Neural crest cell (in vitro differentiated cells): ENCODE measurements around the gene ZNF23. TPM values are rescaled to one million over a fixed set of nuclear protein-coding genes. Genes with fewer than 3 reads are reported as not detected.

ENCODE experiments used
- DNase-seq: peaks from one replicate; pipeline ENCODE4 v3.0.0; 2021; ENCODE audit warnings: low read depth, mixed read lengths, low spot score
- H3K27ac Mint-ChIP-seq: one replicate; pipeline ENCODE4 v1.8.0; 2021; ENCODE audit warnings: mild to moderate bottlenecking, mixed read lengths; ENCODE audit not compliant: unreplicated experiment
- H3K27me3 Mint-ChIP-seq: 2 replicates; pipeline ENCODE4 v1.8.0; 2021; ENCODE audit warnings: low read depth, mild to moderate bottlenecking, mixed read lengths
- H3K36me3 Mint-ChIP-seq: 2 replicates; pipeline ENCODE4 v1.8.0; 2021; ENCODE audit warnings: low read depth, mild to moderate bottlenecking, mixed read lengths
- H3K4me1 Mint-ChIP-seq: 2 replicates; pipeline ENCODE4 v1.8.0; 2021; ENCODE audit warnings: mixed read lengths
- H3K4me3 Mint-ChIP-seq: one replicate; pipeline ENCODE4 v1.8.0; 2021; ENCODE audit warnings: mild to moderate bottlenecking, mixed read lengths
- H3K9me3 Mint-ChIP-seq: 2 replicates; pipeline ENCODE4 v1.8.0; 2021; ENCODE audit warnings: mixed read lengths
- CTCF ChIP-seq: fragments of 200-600 bp; sonication (generic); conservative IDR thresholded peaks from 2 replicates; pipeline ENCODE4 v1.5.0; 2021; ENCODE audit warnings: antibody characterized with exemption, mild to moderate bottlenecking
- total RNA-seq: library from RNA; stranded (reverse); gene quantifications from 2 replicates; pipeline ENCODE4 v1.2.1, GENCODE V29; 2021

The ZNF23 gene
- total RNA-seq, 1 donor from 2014 or later, result 14.2 TPM

GRCh38 chr16:71479420-71479819 is 17.4 kb upstream of the ZNF23 start:
- peaks cover 10% of the 10 kb centered on the region for H3K4me1 Mint-ChIP-seq
- H3K4me3 Mint-ChIP-seq, result no peak overlapping the region
- no peaks in the 10 kb centered on the region for H3K9me3 Mint-ChIP-seq
- peak; percentile 62 for TF ChIP-seq CTCF
- DNase-seq, result no peak
- H3K27me3 Mint-ChIP-seq, result no peaks in the 10 kb centered on the region
- no peak overlapping the region for H3K27ac Mint-ChIP-seq
- no peaks in the 10 kb centered on the region for H3K36me3 Mint-ChIP-seq

- no peak overlapping the region for H3K27ac Mint-ChIP-seq
- H3K9me3 Mint-ChIP-seq, result no peaks in the 10 kb centered on the region
- no peaks in the 10 kb centered on the region for H3K36me3 Mint-ChIP-seq
- H3K27me3 Mint-ChIP-seq, result no peaks in the 10 kb centered on the region
- H3K4me1 Mint-ChIP-seq, result no peaks in the 10 kb centered on the region
- TF ChIP-seq CTCF, result no peak
- no peak for DNase-seq
- H3K4me3 Mint-ChIP-seq, result no peak overlapping the region
These were observed 14.5 kb upstream of the ZNF23 start for GRCh38 chr16:71476457-71477124.

GRCh38 chr16:71474864-71475263 is 12.8 kb upstream of the ZNF23 start:
- Mint-ChIP-seq H3K27me3 (no peaks in the 10 kb centered on the region), H3K36me3 (no peaks in the 10 kb centered on the region), H3K4me3 (no peak overlapping the region), H3K27ac (no peak overlapping the region), H3K9me3 (no peaks in the 10 kb centered on the region), H3K4me1 (no peaks in the 10 kb centered on the region)
- DNase-seq, result no peak
- TF ChIP-seq CTCF, result no peak

DNA sequence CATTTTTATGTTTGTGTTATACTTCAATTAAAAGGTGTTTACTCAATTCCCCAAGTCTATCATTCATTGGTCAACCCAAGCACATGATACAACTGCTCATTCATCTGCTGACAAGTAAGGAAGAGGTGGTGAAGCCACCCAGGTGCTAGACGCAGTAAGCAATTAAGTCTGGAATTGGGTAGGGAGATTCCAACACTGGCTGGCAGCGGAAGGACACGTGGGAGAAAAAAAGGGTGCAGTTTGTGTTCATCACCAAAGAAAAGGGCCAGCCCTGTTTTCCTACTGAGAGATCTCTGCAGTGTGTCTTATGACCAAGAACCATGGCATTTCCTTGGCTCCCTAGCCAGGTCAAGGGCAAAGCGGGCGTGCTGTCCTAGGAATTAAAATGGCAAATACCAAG is 11.8 kb upstream of the ZNF23 start:
- DNase-seq, result no peak
- no peak for TF ChIP-seq CTCF
- no peaks in the 10 kb centered on the region for H3K36me3 Mint-ChIP-seq
- H3K9me3 Mint-ChIP-seq, result no peaks in the 10 kb centered on the region
- H3K4me1 Mint-ChIP-seq, result no peaks in the 10 kb centered on the region
- no peak overlapping the region for H3K4me3 Mint-ChIP-seq
- H3K27me3 Mint-ChIP-seq, result no peaks in the 10 kb centered on the region
- no peak overlapping the region for H3K27ac Mint-ChIP-seq

DNA sequence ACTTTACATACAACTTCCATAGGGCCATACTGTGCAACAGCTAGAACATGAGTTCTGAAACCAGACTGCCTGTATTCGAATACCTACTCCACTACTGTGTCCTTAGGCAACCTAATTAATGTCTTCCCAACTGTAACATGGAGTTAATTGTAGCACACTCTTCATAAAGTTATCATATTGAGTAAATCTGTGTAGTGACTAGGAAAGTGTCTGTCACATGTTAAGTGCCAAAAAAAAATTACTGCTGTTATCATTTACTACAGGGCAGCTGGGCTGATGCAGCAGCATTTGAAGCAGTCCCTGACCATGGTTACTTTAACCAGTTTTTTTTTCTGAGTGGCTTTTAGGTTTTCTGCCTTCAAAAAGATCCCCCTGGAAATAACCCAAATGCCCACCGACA is 10.9 kb upstream of the ZNF23 start:
- H3K27me3 Mint-ChIP-seq, result no peaks in the 10 kb centered on the region
- H3K9me3 Mint-ChIP-seq, result no peaks in the 10 kb centered on the region
- no peak overlapping the region for H3K4me3 Mint-ChIP-seq
- no peaks in the 10 kb centered on the region for H3K4me1 Mint-ChIP-seq
- DNase-seq, result no peak
- no peak overlapping the region for H3K27ac Mint-ChIP-seq
- no peaks in the 10 kb centered on the region for H3K36me3 Mint-ChIP-seq
- TF ChIP-seq CTCF, result no peak

- Mint-ChIP-seq H3K27me3 (no peaks in the 10 kb centered on the region), H3K9me3 (no peaks in the 10 kb centered on the region), H3K36me3 (no peaks in the 10 kb centered on the region), H3K4me1 (no peaks in the 10 kb centered on the region), H3K4me3 (no peak overlapping the region), H3K27ac (no peak overlapping the region)
- no peak for TF ChIP-seq CTCF
- no peak for DNase-seq
These were observed 10.0 kb upstream of the ZNF23 start for GRCh38 chr16:71472051-71472450.
